HepG2 (cell line): ENCODE results near the gene YWHAB. TPM values are rescaled to one million over a fixed set of nuclear protein-coding genes. Genes with fewer than 3 reads are reported as not detected.

Experiments used
- ARID3A ChIP-seq: IDR thresholded peaks from 2 replicates; pipeline ENCODE4 v1.6.1; 2012; ENCODE audit warnings: low read depth, low read length, improper control_type of control experiment
- ATF2 ChIP-seq: sonication (generic); formaldehyde crosslinking; IDR thresholded peaks from 2 replicates; pipeline ENCODE4 v1.4.0; 2020; ENCODE audit warnings: missing genetic modification reagents
- CREBL2 ChIP-seq: sonication (generic); formaldehyde crosslinking; IDR thresholded peaks from 2 replicates; pipeline ENCODE4 v1.8.1; 2023; ENCODE audit warnings: missing genetic modification reagents, mild to moderate bottlenecking, borderline replicate concordance
- E2F1 ChIP-seq: sonication (generic); formaldehyde crosslinking; IDR thresholded peaks from 2 replicates; pipeline ENCODE4 v1.5.0; 2020; ENCODE audit warnings: missing genetic modification reagents
- GABPA ChIP-seq, 2 experiments: IDR thresholded peaks; 2 replicates each; pipeline ENCODE4 v1.6.1; 2011 to 2016; ENCODE audit warnings: low read depth in 2 of 2, low read length in 1 of 2, missing biosample characterization in 1 of 2, missing genetic modification characterization in 1 of 2
- KDM5B ChIP-seq: sonication (generic); formaldehyde crosslinking; IDR thresholded peaks from 2 replicates; pipeline ENCODE4 v1.4.0; 2020; ENCODE audit warnings: missing genetic modification reagents, mild to moderate bottlenecking, borderline replicate concordance
- MATR3 ChIP-seq: sonication (generic); formaldehyde crosslinking; IDR thresholded peaks from 2 replicates; pipeline ENCODE4 v1.4.0; 2020; ENCODE audit warnings: missing genetic modification reagents
- MZF1 ChIP-seq: sonication (generic); formaldehyde crosslinking; IDR thresholded peaks from 2 replicates; pipeline ENCODE4 v1.8.1; 2023; ENCODE audit warnings: mild to moderate bottlenecking, missing genetic modification reagents, borderline replicate concordance
- NFKBIZ ChIP-seq: IDR thresholded peaks from 2 replicates; pipeline ENCODE4 v1.6.1; 2018; ENCODE audit warnings: missing genetic modification reagents, missing compliant biosample characterization
- NR2F6 ChIP-seq, 2 experiments: IDR thresholded peaks; 2 replicates each; pipeline ENCODE4 v1.6.1; 2016; ENCODE audit warnings: antibody characterized with exemption in 1 of 2, mild to moderate bottlenecking in 1 of 2
- ZBTB49 ChIP-seq: sonication (generic); formaldehyde crosslinking; IDR thresholded peaks from 2 replicates; pipeline ENCODE4 v1.4.0; 2020; ENCODE audit warnings: missing genetic modification reagents, borderline replicate concordance
- ZFP1 ChIP-seq: IDR thresholded peaks from 2 replicates; pipeline ENCODE4 v1.6.1; 2016
- ZNF441 ChIP-seq: sonication (generic); formaldehyde crosslinking; IDR thresholded peaks from 2 replicates; pipeline ENCODE4 v1.7.0; 2021; ENCODE audit warnings: missing genetic modification reagents, borderline replicate concordance
- ZNF510 ChIP-seq: sonication (generic); formaldehyde crosslinking; IDR thresholded peaks from 2 replicates; pipeline ENCODE4 v1.4.0; 2020; ENCODE audit warnings: low read depth, mild to moderate bottlenecking, missing genetic modification reagents
- ZNF512B ChIP-seq: sonication (generic); formaldehyde crosslinking; IDR thresholded peaks from 2 replicates; pipeline ENCODE4 v1.5.1; 2020; ENCODE audit warnings: missing genetic modification reagents, mild to moderate bottlenecking, borderline replicate concordance
- ZNF616 ChIP-seq: sonication (generic); formaldehyde crosslinking; IDR thresholded peaks from 2 replicates; pipeline ENCODE4 v1.5.0; 2020; ENCODE audit warnings: low read depth, mild to moderate bottlenecking, missing genetic modification reagents
- ZNF777 ChIP-seq: sonication (generic); formaldehyde crosslinking; IDR thresholded peaks from 2 replicates; pipeline ENCODE4 v1.4.0; 2020; ENCODE audit warnings: missing genetic modification reagents
- ZNF781 ChIP-seq: sonication (generic); formaldehyde crosslinking; IDR thresholded peaks from 2 replicates; pipeline ENCODE4 v1.5.1; 2020; ENCODE audit warnings: borderline replicate concordance, mild to moderate bottlenecking, missing genetic modification reagents; ENCODE audit errors: not compliant biosample characterization
- polyA plus RNA-seq, 8 experiments: library from polyadenylated mRNA; depleted of rRNA in 3 of 8; stranded (reverse) in 7 of 8; unstranded in 1 of 8; fragments of >200 nt; fragmentation: Illumina TruSeq in 4 of 8; extraction: Trizol in 4 of 8; gene quantifications; 2 replicates each; pipeline versions ENCODE4 v1.2.1 to v1.2.3, GENCODE V29; 2011 to 2016; ENCODE audit warnings: low read depth in 4 of 8, missing spikeins in 1 of 8, mixed read lengths in 1 of 8; ENCODE audit not compliant: insufficient read depth in 1 of 8
- total RNA-seq, 5 experiments: library from RNA; depleted of rRNA; stranded (reverse); fragments of >200 nt; fragmentation: Illumina TruSeq; extraction: Trizol; gene quantifications; 2 replicates each; pipeline ENCODE4 v1.2.3, GENCODE V29; 2016; ENCODE audit warnings: low read depth in 1 of 5

The YWHAB gene
- total and polyA plus RNA-seq, 2 of the 13 experiments (the other 11 are each of a cell fraction or from before 2014, with no cell fraction given): 77.2 to 121 TPM

- TF ChIP-seq E2F1 (CRISPR knock-in tag) (peak; percentile 13; the same call in 1 of the 2 replicates), ZNF441 (CRISPR knock-in tag) (no peak), NR2F6 (IDR thresholded peaks at IDR 0.05) (no peak), NR2F6 (CRISPR knock-in tag; IDR thresholded peaks at IDR 0.05) (peak; percentile 69; the same call in 1 of the 2 replicates), ZNF510 (no peak), ATF2 (CRISPR knock-in tag) (peak; percentile 87), ZNF781 (CRISPR knock-in tag) (no peak), GABPA (IDR thresholded peaks at IDR 0.05; ENCODE audit: low read depth, low read length) (peak; percentile 79), GABPA (CRISPR knock-in tag; IDR thresholded peaks at IDR 0.05; ENCODE audit: low read depth) (peak; percentile 93), MATR3 (CRISPR knock-in tag) (no peak), NFKBIZ (peak; percentile 64), KDM5B (peak; percentile 89), ARID3A (no peak), ZNF512B (no peak), ZFP1 (CRISPR knock-in tag) (no peak), CREBL2 (CRISPR knock-in tag) (no peak), MZF1 (CRISPR knock-in tag) (no peak), ZNF616 (CRISPR knock-in tag) (peak; percentile 92; the same call in 1 of the 2 replicates), ZNF777 (CRISPR knock-in tag) (no peak), ZBTB49 (CRISPR knock-in tag) (no peak)
These were observed at the start of gene YWHAB (continued) for GRCh38 chr20:44885392-44886265.
